DMS153 (cell line): ENCODE results near the gene TRIM54.
"Not testable (repeated sequence)": the region's sequence is repeated elsewhere in the genome, so short reads cannot be mapped to it uniquely, and the experiment has no call there.

Experiments
- DNase-seq: peaks from one replicate; lab custom pipeline; 2025; lab: John Stamatoyannopoulos, UW

Gene TRIM54

DNA sequence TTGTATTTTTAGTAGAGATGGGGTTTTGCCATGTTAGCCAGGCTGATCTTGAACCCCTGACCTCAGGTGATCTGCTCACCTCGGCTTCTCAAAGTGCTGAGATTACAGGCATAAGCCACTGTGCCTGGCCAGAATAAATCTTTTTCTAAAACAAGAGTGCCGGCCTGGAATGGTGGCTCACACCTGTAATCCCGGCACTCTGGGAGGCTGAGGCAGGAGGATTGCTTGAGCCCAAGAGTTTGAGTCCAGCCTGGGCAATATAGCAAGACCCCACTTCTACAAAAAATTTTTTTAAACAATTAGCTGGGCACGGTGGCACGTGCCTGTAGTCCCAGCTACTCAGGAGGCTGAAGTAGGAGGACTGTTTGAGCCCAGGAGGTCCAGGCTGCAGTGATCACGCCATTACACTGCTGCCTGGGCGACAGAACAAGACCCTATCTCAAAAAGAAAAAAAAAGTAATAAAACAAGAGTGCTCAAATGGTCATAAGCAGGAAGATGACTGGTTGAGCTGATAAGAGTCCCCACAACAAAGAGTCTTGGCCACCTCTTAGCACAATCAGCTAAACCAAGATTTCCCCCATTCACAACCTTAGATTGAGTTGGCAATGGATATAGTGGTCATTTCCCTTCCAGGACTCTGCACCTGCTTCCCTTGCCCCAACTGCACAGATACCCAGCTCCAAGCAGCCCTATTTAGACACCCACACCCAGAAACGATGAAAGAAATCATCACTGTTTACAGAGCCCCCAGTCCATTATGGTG, 31.8 kb downstream of the TRIM54 start:
- no peak for DNase-seq

GRCh38 chr2:27314709-27315108, 32.5 kb downstream of the TRIM54 start:
- no peak for DNase-seq

- DNase-seq: no peak
These were observed 32.9 kb downstream of the TRIM54 start for GRCh38 chr2:27315122-27315521.

DNA sequence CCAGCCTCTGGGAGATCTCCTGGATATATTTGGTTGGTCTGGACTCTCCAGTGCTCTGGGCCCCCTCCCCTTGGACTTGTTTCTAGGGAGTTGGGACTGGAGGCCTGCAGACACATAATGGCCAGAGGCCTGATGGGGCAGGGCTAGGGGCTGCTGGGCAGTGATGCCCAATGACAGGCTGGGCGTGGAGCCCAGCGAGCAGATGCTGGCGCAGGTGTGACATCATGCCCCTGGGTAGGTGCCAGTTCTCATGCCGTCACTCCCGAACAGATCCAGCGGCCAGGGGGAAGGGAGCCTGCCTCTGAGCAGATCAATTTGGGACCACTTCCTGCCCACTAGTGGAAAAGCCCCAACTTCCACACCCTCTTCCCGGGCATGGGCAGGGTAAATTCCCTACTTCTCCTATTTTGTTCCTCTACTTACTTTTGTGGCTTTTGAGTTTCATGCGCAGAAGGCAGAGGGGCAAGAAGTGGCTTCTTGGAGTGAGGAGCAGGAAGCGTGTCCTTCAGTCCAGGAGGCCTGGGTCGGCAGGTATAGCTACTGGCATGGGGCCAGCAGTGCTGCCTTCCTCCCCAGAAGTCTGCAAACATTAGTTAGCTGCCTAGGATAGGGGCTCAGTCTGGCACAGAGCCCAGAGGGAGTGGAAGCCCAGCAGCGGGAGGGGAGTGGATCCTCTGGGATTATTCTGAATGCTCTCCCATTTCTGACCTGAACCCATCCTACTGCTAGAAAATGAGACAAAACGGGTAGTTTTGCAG, 34.6 kb downstream of the TRIM54 start:
- DNase-seq: peak; percentile 62

DNA sequence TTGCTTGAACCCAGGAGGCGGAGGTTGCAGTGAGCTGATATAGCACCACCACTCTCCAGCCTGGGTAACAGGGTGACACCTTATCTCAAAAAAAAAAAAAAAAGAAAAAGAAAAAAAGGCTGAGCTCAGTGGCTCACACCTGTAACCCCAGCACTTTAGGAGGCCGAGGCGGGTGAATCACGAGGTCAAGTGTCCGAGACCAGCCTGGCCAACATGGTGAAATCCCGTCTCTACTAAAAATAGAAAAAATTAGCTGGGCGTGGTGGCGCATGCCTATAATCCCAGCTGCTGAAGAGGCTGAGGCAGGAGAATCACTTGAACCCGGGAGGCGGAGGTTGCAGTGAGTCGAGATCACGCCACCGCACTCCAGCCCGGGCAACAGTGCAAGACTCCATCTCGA, 37.6 kb downstream of the TRIM54 start:
- DNase-seq: not testable (repeated sequence)

- DNase-seq: peak; percentile 20
These were observed 38.8 kb downstream of the TRIM54 start for GRCh38 chr2:27320958-27321543.

DNA sequence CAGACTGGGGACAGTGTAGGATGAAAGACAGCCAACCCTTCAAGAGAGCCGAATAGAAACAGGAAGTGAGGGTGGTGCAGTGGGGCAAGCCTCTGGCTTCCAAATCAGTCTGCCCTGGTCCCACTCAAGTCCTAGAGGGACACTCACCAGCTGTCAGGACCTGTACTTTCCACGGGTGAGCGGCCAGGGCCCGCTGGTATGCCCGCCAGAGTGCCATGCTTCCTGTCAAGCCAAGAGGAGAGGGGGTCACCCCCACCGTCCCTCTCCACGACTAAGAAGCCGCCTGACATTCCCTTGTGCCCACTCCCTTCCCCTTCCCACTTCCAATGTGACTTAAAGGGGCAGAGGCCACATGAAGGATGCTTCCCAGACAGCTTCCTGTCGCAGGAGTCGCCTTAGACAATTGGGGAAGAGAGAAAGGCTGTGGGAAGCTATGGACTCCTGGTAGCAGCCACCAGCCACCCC, 40.1 kb downstream of the TRIM54 start:
- DNase-seq: no peak

DNA sequence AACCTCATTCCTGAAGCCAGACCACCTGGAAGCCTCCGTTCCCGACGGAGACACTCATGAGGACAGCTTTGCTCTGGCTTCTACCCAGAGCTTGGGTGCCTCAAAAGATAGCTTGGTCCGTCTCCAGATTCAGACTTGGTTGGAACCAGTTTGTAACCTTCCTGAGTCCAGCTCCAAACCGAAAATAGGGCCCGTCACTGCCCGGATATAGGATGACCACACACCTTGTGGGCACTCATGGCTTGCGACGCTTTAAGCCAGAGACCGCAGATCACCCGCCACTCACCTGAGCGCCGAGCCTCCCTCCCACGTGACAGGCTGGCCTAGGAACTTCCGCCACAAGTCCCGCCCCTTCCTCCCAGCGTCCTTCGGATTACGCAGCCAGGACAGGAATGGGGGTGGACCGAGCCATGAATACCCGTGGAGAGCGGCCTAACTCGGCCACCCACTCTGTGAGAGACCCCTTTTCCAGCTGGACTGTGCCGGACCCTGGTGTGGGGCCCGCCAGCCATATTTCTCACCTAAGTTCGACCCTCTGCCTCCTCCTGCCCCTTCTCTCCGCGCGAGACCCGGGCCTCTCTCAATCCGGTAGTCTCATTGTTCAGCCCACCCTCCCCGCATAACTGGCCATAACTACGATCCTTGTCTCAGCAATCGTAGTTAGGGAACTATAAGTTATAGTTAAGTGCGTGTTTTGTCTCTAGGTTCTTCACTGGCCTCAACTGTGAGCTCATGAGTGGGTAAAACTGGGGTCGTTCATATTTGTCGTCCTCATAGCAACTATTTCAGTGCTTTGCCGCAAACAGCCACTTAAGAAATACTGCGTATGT, 40.8 kb downstream of the TRIM54 start, which contains the start of gene MPV17:
TSS of gene MPV17 (minus strand) at position 332 of the 830 bp plus-strand sequence. CDS start 580 bp downstream, outside the sequence.
- peak; percentile 54 for DNase-seq

DNA sequence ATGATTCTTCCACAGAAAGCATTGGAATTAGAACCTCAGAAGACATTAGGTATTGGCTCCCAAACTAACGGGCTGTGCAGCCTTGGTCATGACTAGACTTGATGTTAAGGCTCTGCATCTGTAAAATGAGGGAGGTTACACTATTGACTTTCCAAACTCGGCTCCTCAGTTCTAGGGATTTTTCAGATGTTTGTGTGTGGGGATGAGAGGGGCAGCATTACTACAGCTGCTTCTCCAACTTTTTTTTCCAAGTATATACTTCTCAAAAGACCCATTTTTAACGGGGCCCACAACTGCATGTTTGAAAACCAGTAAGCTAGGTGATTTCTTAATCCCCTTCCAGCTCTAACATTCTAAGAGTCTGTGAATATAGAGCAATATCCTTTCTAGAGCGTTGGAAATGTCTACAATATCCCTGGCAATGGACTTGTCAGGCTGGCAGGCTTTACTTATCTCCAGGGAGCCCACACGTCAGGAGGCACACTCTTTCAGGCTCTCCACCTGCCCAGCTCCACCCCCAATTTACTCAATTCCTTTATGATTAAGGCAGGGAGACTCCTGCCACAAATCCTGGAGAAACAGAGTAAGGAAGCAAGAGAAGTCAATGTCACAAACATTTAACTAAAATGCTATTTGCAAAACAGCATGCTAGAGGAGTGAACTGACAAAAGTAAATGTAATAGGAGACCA, 41.5 kb downstream of the TRIM54 start:
- DNase-seq: no peak

GRCh38 chr2:27324720-27325119, 42.5 kb downstream of the TRIM54 start:
- no peak for DNase-seq

DNA sequence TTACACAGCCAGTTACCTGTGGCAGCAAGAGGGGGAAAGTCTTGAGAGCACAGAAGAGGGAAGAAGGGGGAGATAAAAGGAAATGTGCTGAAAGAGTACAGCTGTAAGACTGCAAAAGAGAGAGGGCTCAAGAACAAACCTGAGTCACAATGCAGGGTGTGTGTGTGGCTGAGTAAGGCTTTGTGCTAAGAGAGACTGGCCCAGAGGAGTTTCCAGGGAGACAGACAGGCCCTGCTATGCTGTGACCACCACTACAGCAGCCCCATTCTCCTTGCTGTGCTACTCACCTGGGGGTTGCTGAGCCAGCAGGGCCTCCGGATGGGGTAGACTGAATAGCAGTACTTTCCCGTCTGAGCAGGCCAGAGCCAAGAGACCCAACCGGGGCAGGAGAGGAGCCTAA, 53.1 kb downstream of the TRIM54 start:
- no peak for DNase-seq

DNA sequence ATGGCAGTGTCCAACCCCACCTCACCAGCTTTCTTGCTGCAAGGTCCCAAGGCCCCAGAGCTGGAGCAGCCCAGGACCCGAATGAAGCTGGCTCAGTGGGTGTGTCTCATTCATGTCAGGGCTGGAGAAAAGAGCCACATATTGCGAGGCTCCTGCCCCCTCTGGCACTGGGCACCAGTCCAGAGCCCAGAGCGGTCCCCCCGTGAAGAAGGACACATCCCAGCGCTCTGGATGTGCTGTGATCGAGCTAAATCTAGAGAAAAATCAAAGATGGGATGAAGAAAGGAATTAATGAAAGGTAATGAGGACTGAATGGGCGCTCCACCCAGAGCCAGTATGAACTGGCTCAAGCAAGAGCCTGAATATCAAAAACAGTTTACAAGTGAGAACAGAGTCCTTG, 53.9 kb downstream of the TRIM54 start:
- no peak for DNase-seq

DNA sequence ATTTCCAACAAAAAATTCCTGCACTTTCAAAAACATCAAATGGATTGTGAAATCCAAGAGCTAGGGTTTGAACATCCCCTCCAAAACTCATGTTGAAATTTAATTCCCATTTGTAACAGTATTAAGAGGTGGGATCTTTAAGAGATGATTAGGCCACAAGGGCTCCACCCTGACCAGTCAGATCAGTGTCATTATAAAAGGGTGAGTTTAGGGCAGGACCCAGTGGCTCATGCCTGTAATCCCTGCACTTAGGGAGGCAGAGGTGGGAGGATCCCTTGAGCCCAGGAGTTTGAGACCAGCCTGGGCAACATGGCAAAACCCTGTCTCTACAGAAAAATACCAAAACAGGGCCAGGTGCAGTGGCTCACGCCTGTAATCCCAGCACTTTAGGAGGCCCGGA, 65.4 kb downstream of the TRIM54 start:
- DNase-seq: no peak

DNA sequence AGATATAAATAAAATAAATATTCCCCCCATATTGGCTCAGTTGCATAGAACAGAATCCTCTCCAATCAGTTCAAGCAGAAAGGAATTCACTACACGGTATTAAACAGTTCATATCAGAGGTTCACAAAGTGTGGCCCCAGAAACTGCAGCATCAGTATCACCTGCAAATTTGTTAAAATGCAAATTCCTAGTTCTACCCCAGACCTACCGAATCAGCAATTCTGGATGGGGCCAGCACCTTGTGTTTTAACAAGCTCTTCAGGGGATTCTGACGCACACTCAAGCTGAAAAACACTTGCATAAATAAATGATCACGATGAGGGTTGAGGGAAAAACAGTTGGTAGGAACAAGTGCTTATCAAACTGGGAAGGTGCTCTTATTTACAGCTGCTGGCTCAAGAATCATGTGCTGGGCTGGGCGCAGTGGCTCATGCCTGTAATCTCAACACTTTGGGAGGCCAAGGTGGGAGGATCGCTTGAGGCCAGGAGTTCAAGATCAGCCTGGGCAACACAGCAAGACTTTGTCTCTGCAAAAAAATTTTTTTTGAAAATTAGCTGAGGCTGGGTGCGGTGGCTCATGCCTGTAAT, 68.0 kb downstream of the TRIM54 start:
- no peak for DNase-seq

DNA sequence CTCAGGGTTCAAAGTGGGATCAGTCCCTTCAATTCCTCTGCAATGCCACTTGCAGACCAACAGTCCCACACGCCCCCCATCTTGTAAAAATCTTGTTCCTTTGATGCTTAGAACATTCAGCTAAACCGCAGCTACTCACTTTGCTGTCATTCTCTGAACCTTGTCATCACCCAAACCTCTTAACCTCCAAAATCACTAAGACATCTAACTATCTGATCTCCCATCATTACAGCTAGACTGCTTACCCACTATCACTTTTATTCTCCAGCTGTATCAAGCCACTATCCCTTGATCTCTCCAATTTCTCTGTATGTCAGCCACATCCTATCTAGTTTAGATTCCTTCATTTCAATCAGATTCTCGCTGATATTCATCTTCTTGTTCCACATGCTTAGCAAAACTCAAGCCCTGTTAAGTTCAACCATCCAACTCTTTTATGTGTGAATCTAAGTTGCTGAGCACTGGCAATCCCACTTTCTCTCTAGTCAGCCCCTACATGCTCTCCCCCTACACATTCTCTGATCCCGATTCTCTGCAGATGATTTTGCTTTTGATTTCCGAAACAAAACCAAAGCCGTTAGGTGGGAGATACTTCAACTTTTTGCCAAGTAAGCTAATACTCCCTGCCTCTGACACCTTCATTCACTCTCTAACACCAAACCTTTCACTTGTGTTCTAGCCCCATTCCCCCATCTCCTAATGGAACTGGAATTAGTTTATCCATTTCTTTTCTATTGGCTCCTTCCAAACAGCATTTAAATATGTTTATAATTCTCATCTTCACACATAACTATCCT, 69.8 kb downstream of the TRIM54 start:
- DNase-seq: no peak

GRCh38 chr2:27353386-27353761, 71.1 kb downstream of the TRIM54 start:
- not testable (repeated sequence) for DNase-seq

DNA sequence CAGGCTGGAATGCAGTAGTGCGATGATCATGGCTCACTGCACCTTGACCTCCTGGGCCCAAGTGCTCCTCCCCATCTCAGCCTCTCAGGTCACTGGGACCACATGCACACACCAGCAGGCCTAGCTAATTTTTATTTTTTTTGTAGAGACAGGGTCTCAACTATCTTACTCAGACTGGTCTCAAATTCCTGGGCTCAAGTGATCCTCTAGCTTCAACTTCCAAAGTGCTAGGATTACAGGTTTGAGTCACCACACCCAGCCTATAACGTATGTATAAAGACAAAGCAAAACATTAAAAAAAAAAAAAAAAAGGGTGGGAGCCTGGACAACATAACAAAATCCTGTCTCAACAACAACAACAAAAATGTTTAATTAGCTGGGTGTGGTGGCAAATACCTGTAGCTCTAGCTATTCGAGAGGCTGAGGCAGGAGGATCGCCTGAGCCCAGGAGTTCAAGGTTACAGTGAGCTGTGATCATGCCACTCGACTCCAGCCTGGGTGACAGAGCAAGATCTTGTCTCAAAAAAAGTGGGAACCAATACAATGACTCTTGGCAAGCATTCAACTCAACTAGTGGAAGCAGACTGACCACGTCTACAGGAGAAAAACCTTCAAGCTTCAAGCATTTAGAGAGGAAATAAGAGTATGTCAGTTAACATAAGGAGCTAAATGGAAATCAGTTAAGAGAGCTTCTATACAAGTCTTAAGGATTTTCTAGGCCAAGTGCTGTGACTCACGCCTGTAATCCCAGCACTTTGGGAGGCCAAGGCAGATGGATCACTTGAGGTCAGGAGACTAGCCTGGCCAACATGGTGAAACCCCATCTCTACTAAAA, 71.8 kb downstream of the TRIM54 start:
- DNase-seq: no peak

GRCh38 chr2:27354597-27354927, 72.3 kb downstream of the TRIM54 start:
- DNase-seq: no peak

DNA sequence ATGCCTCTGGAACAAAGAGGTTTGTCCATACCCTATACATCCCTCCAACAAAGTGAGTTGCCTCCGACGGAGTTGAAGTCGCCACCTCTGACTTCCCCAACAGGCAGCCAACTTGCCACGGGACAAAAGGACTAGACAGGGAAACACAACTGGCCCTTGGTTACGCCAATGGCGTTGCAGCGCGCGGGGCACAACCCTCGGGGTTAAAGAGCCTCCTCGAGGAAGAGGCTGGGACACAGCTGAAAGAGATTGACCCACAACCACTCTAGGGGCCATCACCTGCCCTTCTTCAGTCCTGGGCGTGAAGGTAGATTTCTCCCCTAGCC, 73.8 kb downstream of the TRIM54 start:
- no peak for DNase-seq
